ENCODE measurements around the gene ZNF618.
A peak's percentile ranks its signal among the peaks of the same experiment; 100 is the strongest.

Gene ZNF618

DNA sequence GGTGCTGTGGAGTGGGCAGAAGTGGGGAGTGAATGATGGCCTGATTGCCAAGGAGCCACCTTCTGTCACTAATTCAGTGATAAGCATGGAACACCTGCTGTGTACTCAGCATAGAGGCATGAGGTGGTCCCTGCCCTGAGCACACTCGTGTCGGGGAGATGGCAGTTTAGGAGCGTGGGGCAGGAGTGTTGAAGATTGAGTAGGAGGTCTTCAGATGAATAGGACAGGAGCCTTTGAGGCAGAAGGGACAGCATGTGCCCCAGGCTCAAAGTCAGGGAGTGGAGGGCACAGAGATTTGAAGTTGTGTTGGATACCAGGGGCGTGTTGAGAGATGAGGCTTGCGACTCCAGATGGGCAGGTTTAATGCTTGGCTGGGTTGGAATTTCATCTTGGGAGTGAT lies 55.0 kb downstream of the ZNF618 start:
- DNase-seq (ENCODE audit: low read depth), result no peak
- no peak overlapping the region for H3K4me3 ChIP-seq (ENCODE audit: low read depth, low read length)
- TF ChIP-seq, protein P1, sequence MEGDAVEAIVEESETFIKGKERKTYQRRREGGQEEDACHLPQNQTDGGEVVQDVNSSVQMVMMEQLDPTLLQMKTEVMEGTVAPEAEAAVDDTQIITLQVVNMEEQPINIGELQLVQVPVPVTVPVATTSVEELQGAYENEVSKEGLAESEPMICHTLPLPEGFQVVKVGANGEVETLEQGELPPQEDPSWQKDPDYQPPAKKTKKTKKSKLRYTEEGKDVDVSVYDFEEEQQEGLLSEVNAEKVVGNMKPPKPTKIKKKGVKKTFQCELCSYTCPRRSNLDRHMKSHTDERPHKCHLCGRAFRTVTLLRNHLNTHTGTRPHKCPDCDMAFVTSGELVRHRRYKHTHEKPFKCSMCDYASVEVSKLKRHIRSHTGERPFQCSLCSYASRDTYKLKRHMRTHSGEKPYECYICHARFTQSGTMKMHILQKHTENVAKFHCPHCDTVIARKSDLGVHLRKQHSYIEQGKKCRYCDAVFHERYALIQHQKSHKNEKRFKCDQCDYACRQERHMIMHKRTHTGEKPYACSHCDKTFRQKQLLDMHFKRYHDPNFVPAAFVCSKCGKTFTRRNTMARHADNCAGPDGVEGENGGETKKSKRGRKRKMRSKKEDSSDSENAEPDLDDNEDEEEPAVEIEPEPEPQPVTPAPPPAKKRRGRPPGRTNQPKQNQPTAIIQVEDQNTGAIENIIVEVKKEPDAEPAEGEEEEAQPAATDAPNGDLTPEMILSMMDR (IDR thresholded peaks at IDR 0.05; ENCODE audit: low read depth, low read length, missing control alignments), result no peak

DNA sequence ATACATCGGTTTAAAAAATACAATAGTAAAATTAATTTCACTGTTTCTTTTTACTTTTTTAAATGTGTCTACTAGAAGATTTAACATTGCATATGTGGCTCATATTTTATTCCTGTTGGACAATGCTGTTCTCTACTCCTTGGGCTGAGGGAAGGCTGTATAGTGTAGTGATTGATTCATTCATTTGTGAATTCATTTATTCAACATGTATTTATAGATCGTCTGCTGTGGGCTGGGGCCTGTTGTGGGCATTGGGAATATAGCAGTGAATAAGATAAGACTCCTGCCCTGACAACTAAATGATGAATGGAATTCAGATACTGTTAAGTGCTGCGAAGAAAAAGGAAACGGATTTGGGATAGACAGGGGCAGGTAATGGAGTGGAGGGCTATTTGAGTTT lies 55.7 kb downstream of the ZNF618 start:
- no peak for DNase-seq (ENCODE audit: low read depth)
- H3K4me3 ChIP-seq (ENCODE audit: low read depth, low read length), result no peak overlapping the region
- TF ChIP-seq, protein P1 (IDR thresholded peaks at IDR 0.05; ENCODE audit: low read depth, low read length, missing control alignments), result no peak

DNA sequence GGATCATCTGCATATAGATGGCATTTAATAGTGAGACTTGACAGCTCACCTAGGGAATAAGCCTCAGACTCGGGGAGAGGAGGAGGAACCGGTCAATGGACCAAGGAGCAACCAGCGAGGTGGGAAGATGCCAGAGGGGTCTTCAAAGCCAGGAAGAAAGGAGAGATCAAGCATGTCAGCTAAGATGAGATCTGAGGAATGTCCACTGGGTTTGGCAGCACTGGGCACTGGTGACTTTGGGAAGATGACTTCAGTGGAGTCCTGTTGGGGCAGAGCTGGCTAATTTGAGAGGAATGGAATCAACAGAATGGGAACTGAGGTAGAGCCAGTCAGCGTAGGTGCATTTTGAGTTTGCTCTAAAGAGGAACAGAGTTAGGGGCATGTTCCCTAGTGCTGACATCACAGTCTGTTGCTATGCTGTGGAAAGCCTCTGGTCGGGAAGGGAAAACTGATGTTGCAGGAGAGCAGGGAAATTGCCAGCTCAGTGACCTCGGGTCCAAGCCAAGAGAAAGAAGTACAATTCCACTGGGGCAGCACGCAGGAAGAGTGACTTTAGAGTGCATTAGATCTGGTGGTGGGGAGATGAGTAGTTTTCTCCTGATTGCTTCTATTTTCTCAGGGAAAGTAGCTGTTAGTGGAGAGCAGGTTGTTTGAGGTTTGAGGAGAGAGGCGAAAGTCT lies 56.9 kb downstream of the ZNF618 start:
- DNase-seq (ENCODE audit: low read depth), result no peak
- TF ChIP-seq, protein P1 (IDR thresholded peaks at IDR 0.05; ENCODE audit: low read depth, low read length, missing control alignments), result no peak
- H3K4me3 ChIP-seq (ENCODE audit: low read depth, low read length), result no peak overlapping the region

DNA sequence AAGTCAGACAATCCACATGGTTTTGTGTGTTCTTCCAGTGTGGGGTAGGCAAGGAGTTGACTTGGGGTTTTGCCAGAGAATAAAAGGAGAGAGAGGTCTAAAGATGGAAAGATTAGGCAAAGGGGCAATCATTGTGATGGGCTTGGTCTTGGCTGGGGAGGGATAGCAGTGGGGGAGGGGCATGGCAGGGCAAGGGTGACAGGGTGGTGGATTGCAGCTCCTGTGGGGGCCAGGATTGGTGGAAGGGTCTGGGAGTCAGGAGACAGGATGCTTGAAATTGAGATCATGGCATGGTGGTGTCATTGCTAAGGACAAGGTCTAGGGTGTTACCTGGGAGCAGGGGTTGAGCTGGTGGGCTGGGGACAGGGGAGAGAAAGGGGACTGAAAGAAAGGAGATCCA lies 57.6 kb downstream of the ZNF618 start:
- no peak for DNase-seq (ENCODE audit: low read depth)
- H3K4me3 ChIP-seq (ENCODE audit: low read depth, low read length), result no peak overlapping the region
- TF ChIP-seq, protein P1 (IDR thresholded peaks at IDR 0.05; ENCODE audit: low read depth, low read length, missing control alignments), result no peak

DNA sequence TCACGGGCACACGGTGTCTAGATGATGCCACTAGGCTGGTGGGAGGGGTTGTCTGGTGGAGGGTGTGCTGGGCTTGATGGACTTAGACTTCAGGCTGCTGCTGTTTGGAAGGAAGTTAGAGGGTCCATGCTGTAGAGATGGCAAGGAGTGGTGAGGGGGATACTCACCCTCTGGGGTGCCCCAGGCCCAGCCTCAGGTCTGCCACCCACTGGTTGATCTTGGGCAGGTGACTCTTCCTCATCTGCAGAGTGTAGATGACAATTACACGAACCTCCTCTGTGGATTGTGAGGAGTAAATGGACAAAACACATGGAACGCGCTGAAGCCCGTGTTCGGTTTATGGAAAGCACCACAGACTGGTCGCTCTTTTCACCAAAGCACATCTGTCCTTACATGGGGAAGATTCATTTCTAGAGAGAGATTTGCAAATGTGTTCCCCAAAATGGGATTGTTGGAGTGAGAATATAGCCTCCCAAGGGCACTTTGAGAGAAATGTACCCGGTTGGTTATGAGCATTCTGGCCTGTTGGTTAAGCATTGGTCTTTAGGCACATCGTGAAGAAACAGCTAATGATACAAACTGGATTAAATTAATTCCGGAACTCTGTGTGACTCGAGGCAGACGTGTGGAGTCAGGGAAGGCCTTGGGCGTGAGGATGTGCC lies 58.2 kb downstream of the ZNF618 start:
- TF ChIP-seq, protein P1 (IDR thresholded peaks at IDR 0.05; ENCODE audit: low read depth, low read length, missing control alignments), result peak; percentile 12
- no peak for DNase-seq (ENCODE audit: low read depth)
- H3K4me3 ChIP-seq (ENCODE audit: low read depth, low read length), result no peak overlapping the region

DNA sequence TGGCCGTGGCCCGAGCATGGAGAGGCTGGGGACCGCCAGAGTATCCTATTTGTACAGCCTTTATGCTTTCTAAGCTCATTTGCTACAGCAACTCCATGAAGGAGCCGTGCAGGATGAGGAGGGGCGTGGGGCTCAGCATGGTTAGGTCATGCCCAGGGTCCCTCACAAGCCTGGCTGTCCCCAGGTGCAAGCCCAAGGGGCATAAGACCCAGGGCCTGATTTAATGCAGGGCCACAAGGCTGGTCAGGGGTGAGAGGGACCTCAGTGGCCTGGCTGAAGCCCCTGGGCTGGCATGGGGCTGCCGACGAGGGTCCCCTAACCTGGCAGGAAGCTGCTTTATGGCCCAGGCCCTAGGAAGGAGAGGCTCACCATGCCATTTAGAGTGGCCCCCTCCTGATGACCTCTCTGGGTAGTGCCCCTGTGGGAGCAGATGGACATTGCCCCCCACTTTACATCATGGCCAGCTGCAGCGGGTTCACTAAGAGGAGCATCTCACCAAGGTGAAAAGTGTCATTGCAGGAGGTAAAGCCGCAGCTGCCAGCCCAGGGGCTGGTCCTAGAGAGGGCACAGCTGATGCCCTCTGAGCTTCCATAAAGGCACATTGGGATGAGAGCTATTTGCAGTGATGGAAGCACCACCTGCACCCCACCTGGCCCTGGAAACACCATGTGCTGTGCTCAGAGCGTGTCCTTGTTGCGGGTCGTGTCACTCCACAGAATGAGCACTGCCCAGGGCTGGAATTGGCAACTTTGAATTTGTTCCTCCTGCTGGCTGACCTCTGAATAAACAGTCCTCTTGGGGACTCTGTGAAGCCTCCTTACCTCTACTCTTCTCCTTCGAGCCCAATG lies 58.9 kb downstream of the ZNF618 start:
- H3K4me3 ChIP-seq (ENCODE audit: low read depth, low read length), result no peak overlapping the region
- no peak for DNase-seq (ENCODE audit: low read depth)
- TF ChIP-seq, protein P1 (IDR thresholded peaks at IDR 0.05; ENCODE audit: low read depth, low read length, missing control alignments), result no peak

All from GM12864 (cell line).